K562 (cell line): Measurements from ENCODE around the gene PPP4R4. TPM values are rescaled to one million over a fixed set of nuclear protein-coding genes. Genes with fewer than 3 reads are reported as not detected.

Source experiments
- ATAC-seq: fragments of 200-7000 bp; cut with Tn5 transposase; 3 replicates; pipeline ENCODE4 v1.9.1; 2020; ENCODE audit warnings: moderate library complexity
- BruUV-seq: library from RNA; stranded (reverse); fragments of 400-500 nt; replicated peaks from 2 replicates; lab custom pipeline; 2021; lab: Mats Ljungman, UMichigan
- CTCF ChIA-PET: fragments of 300-600 bp; formaldehyde crosslinking; extraction: SDS; loops from one replicate; lab custom pipeline; 2021; ENCODE audit warnings: low intra/inter-chr PET ratio; lab: Yijun Ruan, JAX
- POLR2A ChIA-PET: fragments of 300-600, 350-650 bp; sonication (Branson Sonifier 250); formaldehyde crosslinking; extraction: SDS; loops from one replicate; lab custom pipeline; 2021; ENCODE audit warnings: antibody characterized with exemption, inconsistent platforms; lab: Yijun Ruan, JAX
- DNase-seq, 4 experiments: peaks; one replicate each; pipeline versions ENCODE4 v3.0.0 to v3.0.0-alpha.2; 2011 to 2018; ENCODE audit warnings: low spot score in 3 of 4, mixed read lengths in 3 of 4; ENCODE audit errors: extremely low read depth in 1 of 4
- FAIRE-seq: peaks from 2 replicates; lab custom pipeline; 2011; peaks lifted over from hg19 to GRCh38; lab: Jason Lieb, UNC
- H2AFZ ChIP-seq: 2 replicates; pipeline ENCODE4 v1.6.0; 2011; ENCODE audit warnings: low read depth, low read length, control low read depth, inconsistent platforms
- H3K27ac ChIP-seq: fragments of 200-600 bp; 3 replicates; pipeline ENCODE4 v1.8.0; 2011; ENCODE audit warnings: low read depth, mild to moderate bottlenecking, control low read depth, inconsistent platforms, low read length, moderate library complexity, mixed read lengths; ENCODE audit errors: extremely low read depth
- H3K27me3 ChIP-seq, 2 experiments: fragments of 300-600 bp in 1 of 2; 2 replicates in 1 of 2; 3 replicates in 1 of 2; pipeline versions ENCODE4 v1.6.0 to v1.8.0; 2011; ENCODE audit warnings: inconsistent platforms in 2 of 2, low read length in 2 of 2, mild to moderate bottlenecking in 1 of 2, mixed read lengths in 1 of 2, moderate library complexity in 1 of 2; ENCODE audit not compliant: control insufficient read depth in 2 of 2, insufficient read depth in 2 of 2
- H3K36me3 ChIP-seq: fragments of 300-600 bp; 3 replicates; pipeline ENCODE4 v1.8.0; 2011; ENCODE audit warnings: mild to moderate bottlenecking, low read length, inconsistent platforms; ENCODE audit not compliant: control insufficient read depth, insufficient read depth
- H3K4me1 ChIP-seq, 2 experiments: fragments of 200-600 bp in 1 of 2; replicated peaks in 1 of 2; 2 replicates in 1 of 2; 3 replicates in 1 of 2; pipeline versions ENCODE4 v1.5.1 to v1.8.0; 2011; ENCODE audit warnings: inconsistent platforms in 2 of 2, low read length in 2 of 2, mild to moderate bottlenecking in 1 of 2, mixed read lengths in 1 of 2, moderate library complexity in 1 of 2; ENCODE audit not compliant: control insufficient read depth in 2 of 2, insufficient read depth in 2 of 2
- H3K4me2 ChIP-seq: 2 replicates; pipeline ENCODE4 v1.6.1; 2011; ENCODE audit warnings: low read length, control low read depth, inconsistent platforms, mixed read lengths; ENCODE audit not compliant: insufficient read depth
- H3K4me3 ChIP-seq: fragments of 200-600 bp; sonication (generic), shearing (Covaris generic); 2 replicates; pipeline ENCODE4 v1.5.1; 2016; ENCODE audit warnings: control low read depth, inconsistent platforms
- H3K79me2 ChIP-seq: fragments of 200-600 bp; 3 replicates; pipeline ENCODE4 v1.8.0; 2011; ENCODE audit warnings: low read length, inconsistent platforms; ENCODE audit not compliant: control insufficient read depth, insufficient read depth
- H3K9ac ChIP-seq, 2 experiments: 2 replicates each; pipeline versions ENCODE4 v1.6.0 to v1.6.1; 2011; ENCODE audit warnings: low read depth in 2 of 2, low read length in 2 of 2, control low read depth in 1 of 2, inconsistent platforms in 1 of 2, mild to moderate bottlenecking in 1 of 2, mixed read lengths in 1 of 2; ENCODE audit not compliant: insufficient read depth in 1 of 2
- H3K9me1 ChIP-seq: one replicate; pipeline ENCODE4 v1.6.0; 2011; ENCODE audit warnings: inconsistent platforms, mild to moderate bottlenecking, low read length, moderate library complexity; ENCODE audit not compliant: control insufficient read depth, insufficient read depth
- H3K9me3 ChIP-seq: replicated peaks from 2 replicates; pipeline ENCODE4 v1.5.1; 2011; ENCODE audit warnings: low read depth, low read length, inconsistent platforms; ENCODE audit not compliant: control insufficient read depth, insufficient read depth
- H4K20me1 ChIP-seq: replicated peaks from 2 replicates; pipeline ENCODE4 v1.6.1; 2011; ENCODE audit warnings: low read length, inconsistent platforms, mixed read lengths; ENCODE audit not compliant: control insufficient read depth, insufficient read depth
- CCNT2 ChIP-seq: IDR thresholded peaks from 2 replicates; pipeline ENCODE4 v1.6.1; 2011; ENCODE audit warnings: borderline replicate concordance, low read depth, mild to moderate bottlenecking, moderate library complexity, mixed read lengths, low read length; ENCODE audit not compliant: insufficient read length; ENCODE audit errors: extremely low read depth
- CHCHD3 ChIP-seq: fragments of 250-450 bp; sonication (Bioruptor Pico); IDR thresholded peaks from 2 replicates; pipeline ENCODE4 v2.1.2; 2022; ENCODE audit warnings: mild to moderate bottlenecking
- RB1 ChIP-seq: fragments of 450-650 bp; IDR thresholded peaks from 2 replicates; pipeline ENCODE4 v1.6.1; 2017; ENCODE audit warnings: low read depth, mild to moderate bottlenecking
- REST ChIP-seq, 2 experiments: fragments of 450-650 bp; formaldehyde crosslinking in 1 of 2; IDR thresholded peaks; 2 replicates each; pipeline versions ENCODE4 v1.4.0 to v1.6.1; 2014 to 2020; ENCODE audit warnings: mild to moderate bottlenecking in 2 of 2, borderline replicate concordance in 1 of 2, low read depth in 1 of 2
- RNF2 ChIP-seq: sonication (generic); IDR thresholded peaks from 2 replicates; pipeline ENCODE4 v1.6.1; 2016
- ZKSCAN3 ChIP-seq: fragments of 250-450 bp; sonication (Bioruptor Pico); IDR thresholded peaks from 2 replicates; pipeline ENCODE4 v1.4.0; 2020
- WGBS: fragments of 100-300 bp; shearing (Covaris generic); methylation state at CpG from one replicate; pipeline ENCODE4 v1.1.6; 2016; ENCODE audit warnings: low coverage, mixed read lengths; ENCODE audit not compliant: insufficient coverage; ENCODE audit errors: missing lambda C conversion rate; 5-methylcytosine and 5-hydroxymethylcytosine counted together
- in situ Hi-C: fragments of 300-500 bp; cut with MboI; formaldehyde crosslinking; loops from 4 replicates; pipeline ENCODE4 v1.15.0; 2018; ENCODE audit warnings: inconsistent platforms, mixed read lengths
- intact Hi-C: fragments of 100-400 bp; cut with micrococcal nuclease; formaldehyde crosslinking; loops from 2 replicates; pipeline ENCODE4 v1.14.2; 2022
- polyA plus RNA-seq, 8 experiments: library from polyadenylated mRNA; depleted of rRNA in 4 of 8; stranded (reverse) in 5 of 8; unstranded in 3 of 8; fragments of >200 nt; fragmentation: Nextera tagmentation in 2 of 8; fragmentation: Illumina TruSeq in 1 of 8; extraction: Ambion mirVana in 2 of 8; extraction: Trizol in 1 of 8; gene quantifications; 2 replicates each; pipeline versions ENCODE4 v1.2.1 to v1.2.3, GENCODE V29; 2011 to 2014; ENCODE audit warnings: inconsistent platforms in 1 of 8, missing spikeins in 1 of 8
- total RNA-seq, 7 experiments: library from RNA; depleted of rRNA in 6 of 7; stranded (reverse); fragments of >200 nt in 6 of 7; fragmentation: Illumina TruSeq in 2 of 7; extraction: Trizol in 2 of 7; gene quantifications; 2 replicates each; pipeline versions ENCODE4 v1.2.1 to v1.2.3, GENCODE V29; 2011 to 2021; ENCODE audit warnings: low replicate concordance in 1 of 7
- TF ChIP-seq, protein P1 (sequence below), 2 experiments: fragments of 450-650 bp; IDR thresholded peaks; 2 replicates each; pipeline ENCODE4 v1.6.1; 2018; ENCODE audit warnings: mild to moderate bottlenecking in 2 of 2, low read depth in 1 of 2; ENCODE audit not compliant: partially characterized antibody in 2 of 2

PPP4R4 gene
- total and polyA plus RNA-seq, 9 of the 15 experiments (the other 6 are each of a cell fraction or from before 2014, with no cell fraction given) = 0.11 to 0.26 TPM; not detected in 7

DNA sequence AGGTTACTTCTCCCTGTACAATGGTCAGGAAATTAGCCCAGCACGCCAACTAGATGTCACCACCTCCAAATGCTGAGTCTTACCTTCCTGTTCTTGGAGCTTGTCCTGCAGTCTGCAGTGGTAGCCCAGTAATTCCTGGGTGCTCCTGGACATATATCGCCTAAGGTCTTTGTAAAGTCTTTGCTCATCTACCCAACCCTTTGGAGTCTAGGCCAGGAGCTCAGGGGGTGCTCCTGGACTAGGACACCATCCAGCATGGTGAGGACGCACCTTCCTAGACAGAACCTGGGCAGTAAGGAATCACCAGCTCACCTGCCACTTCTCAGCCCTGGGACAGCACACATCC is 118.4 kb downstream of the PPP4R4 start:
- ATAC-seq = no peak
- WGBS = 0% methylated on average over 2 of the region's 3 CpGs
- H3K4me1 ChIP-seq = no peaks in the 10 kb centered on the region
- H2AFZ ChIP-seq = no peak overlapping the region
- no peak for FAIRE-seq
- DNase-seq = no peak
- ChIA-PET POLR2A (no interaction called here), CTCF (no interaction called here)
- no peak overlapping the region for H3K9ac ChIP-seq
- no peak overlapping the region for H3K4me3 ChIP-seq
- no peaks in the 10 kb centered on the region for H3K9me3 ChIP-seq
- in situ Hi-C loops (no loop called here), intact Hi-C loops (no loop called here)
- no peaks in the 10 kb centered on the region for H4K20me1 ChIP-seq
- H3K36me3 ChIP-seq = no peaks in the 10 kb centered on the region
- H3K9me1 ChIP-seq = no peaks in the 10 kb centered on the region
- H3K27me3 ChIP-seq = peaks cover 0 to 6% of the 10 kb centered on the region in 2 experiments; a peak in 1 of 5 replicates
- H3K4me2 ChIP-seq = no peak overlapping the region
- no peak overlapping the region for H3K27ac ChIP-seq
- H3K79me2 ChIP-seq = no peaks in the 10 kb centered on the region
- no TSS peak for BruUV-seq
- TF ChIP-seq REST (IDR thresholded peaks at IDR 0.05; ENCODE audit: borderline replicate concordance) (no peak), REST (CRISPR knock-in tag; IDR thresholded peaks at IDR 0.05; ENCODE audit: low read depth) (no peak), CHCHD3 (CRISPR knock-in tag) (no peak), ZKSCAN3 (CRISPR knock-in tag) (no peak), RNF2 (no peak), CCNT2 (no peak), RB1 (no peak)
- TF ChIP-seq, protein P1, sequence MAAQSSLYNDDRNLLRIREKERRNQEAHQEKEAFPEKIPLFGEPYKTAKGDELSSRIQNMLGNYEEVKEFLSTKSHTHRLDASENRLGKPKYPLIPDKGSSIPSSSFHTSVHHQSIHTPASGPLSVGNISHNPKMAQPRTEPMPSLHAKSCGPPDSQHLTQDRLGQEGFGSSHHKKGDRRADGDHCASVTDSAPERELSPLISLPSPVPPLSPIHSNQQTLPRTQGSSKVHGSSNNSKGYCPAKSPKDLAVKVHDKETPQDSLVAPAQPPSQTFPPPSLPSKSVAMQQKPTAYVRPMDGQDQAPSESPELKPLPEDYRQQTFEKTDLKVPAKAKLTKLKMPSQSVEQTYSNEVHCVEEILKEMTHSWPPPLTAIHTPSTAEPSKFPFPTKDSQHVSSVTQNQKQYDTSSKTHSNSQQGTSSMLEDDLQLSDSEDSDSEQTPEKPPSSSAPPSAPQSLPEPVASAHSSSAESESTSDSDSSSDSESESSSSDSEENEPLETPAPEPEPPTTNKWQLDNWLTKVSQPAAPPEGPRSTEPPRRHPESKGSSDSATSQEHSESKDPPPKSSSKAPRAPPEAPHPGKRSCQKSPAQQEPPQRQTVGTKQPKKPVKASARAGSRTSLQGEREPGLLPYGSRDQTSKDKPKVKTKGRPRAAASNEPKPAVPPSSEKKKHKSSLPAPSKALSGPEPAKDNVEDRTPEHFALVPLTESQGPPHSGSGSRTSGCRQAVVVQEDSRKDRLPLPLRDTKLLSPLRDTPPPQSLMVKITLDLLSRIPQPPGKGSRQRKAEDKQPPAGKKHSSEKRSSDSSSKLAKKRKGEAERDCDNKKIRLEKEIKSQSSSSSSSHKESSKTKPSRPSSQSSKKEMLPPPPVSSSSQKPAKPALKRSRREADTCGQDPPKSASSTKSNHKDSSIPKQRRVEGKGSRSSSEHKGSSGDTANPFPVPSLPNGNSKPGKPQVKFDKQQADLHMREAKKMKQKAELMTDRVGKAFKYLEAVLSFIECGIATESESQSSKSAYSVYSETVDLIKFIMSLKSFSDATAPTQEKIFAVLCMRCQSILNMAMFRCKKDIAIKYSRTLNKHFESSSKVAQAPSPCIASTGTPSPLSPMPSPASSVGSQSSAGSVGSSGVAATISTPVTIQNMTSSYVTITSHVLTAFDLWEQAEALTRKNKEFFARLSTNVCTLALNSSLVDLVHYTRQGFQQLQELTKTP (IDR thresholded peaks at IDR 0.05; ENCODE audit: low read depth in 1 of 2, partially characterized antibody in 2 of 2) = no peak
